ENCODE data around the gene KCNG4. TPM values are rescaled to one million over a fixed set of nuclear protein-coding genes. Genes with fewer than 3 reads are reported as not detected.

The KCNG4 gene
- total and polyA plus RNA-seq, 7 donors: not detected

- Histone ChIP-seq H3K27ac (no peak overlapping the region), H3K4me1 (peaks cover 0 to 17% (median 15%) of the 10 kb centered on the region in 4 donors), H3K36me3 (no peaks in the 10 kb centered on the region), H3K9me3 (no peaks in the 10 kb centered on the region), H3K4me3 (no peak overlapping the region), H3K27me3 (no peaks in the 10 kb centered on the region)
- intact Hi-C loops (cut with DNase I): no loop called here
- TF ChIP-seq EP300 (IDR thresholded peaks at IDR 0.05): no peak
- no peak for TF ChIP-seq CTCF (IDR thresholded peaks at IDR 0.05)
- TF ChIP-seq POLR2A (IDR thresholded peaks at IDR 0.05): no peak
- TF ChIP-seq POLR2AphosphoS5 (IDR thresholded peaks at IDR 0.05): no peak
- WGBS, 2 donors: 89 to 91% methylated on average over 5 of the region's 5 CpGs
- no peak for DNase-seq
These were observed 7.8 kb downstream of the KCNG4 start for GRCh38 chr16:84232060-84232459.

GRCh38 chr16:84229471-84229870 is 10.3 kb downstream of the KCNG4 start:
- TF ChIP-seq CTCF (IDR thresholded peaks at IDR 0.05) (no peak), EP300 (IDR thresholded peaks at IDR 0.05) (no peak), POLR2A (IDR thresholded peaks at IDR 0.05) (no peak), POLR2AphosphoS5 (IDR thresholded peaks at IDR 0.05) (no peak)
- no peak for DNase-seq
- no peaks in the 10 kb centered on the region for H3K9me3 ChIP-seq
- peaks cover 0 to 14% (median 12%) of the 10 kb centered on the region in 4 donors for H3K4me1 ChIP-seq
- no peak overlapping the region for H3K4me3 ChIP-seq
- 91 to 92% methylated on average over 11 of the region's 11 CpGs for whole genome bisulfite sequencing, 2 donors
- no peak overlapping the region for H3K27ac ChIP-seq
- no peaks in the 10 kb centered on the region for H3K27me3 ChIP-seq
- H3K36me3 ChIP-seq: no peaks in the 10 kb centered on the region
- intact Hi-C loops (cut with DNase I): no loop called here

- H3K4me1 ChIP-seq: peaks cover 0 to 14% (median 12%) of the 10 kb centered on the region in 4 donors
- intact Hi-C loops (cut with DNase I): no loop called here
- H3K4me3 ChIP-seq: no peak overlapping the region
- WGBS, 2 donors: 50 to 71% methylated on average over 18 of the region's 18 CpGs
- no peaks in the 10 kb centered on the region for H3K36me3 ChIP-seq
- H3K27me3 ChIP-seq: no peaks in the 10 kb centered on the region
- no peaks in the 10 kb centered on the region for H3K9me3 ChIP-seq
- H3K27ac ChIP-seq: peak overlapping the region in 3 of 4 donors; percentile 10 to 57 (median 39)
- peak; percentile 83 for DNase-seq
- TF ChIP-seq POLR2AphosphoS5 (IDR thresholded peaks at IDR 0.05) (peak in 1 of 4 donors; percentile 4), CTCF (IDR thresholded peaks at IDR 0.05) (no peak)
These were observed 11.5 kb downstream of the KCNG4 start for GRCh38 chr16:84228256-84228838.

GRCh38 chr16:84227548-84227947 is 12.3 kb downstream of the KCNG4 start:
- Histone ChIP-seq H3K36me3 (no peaks in the 10 kb centered on the region), H3K27me3 (no peaks in the 10 kb centered on the region), H3K9me3 (no peaks in the 10 kb centered on the region), H3K4me3 (no peak overlapping the region), H3K4me1 (peaks cover 0 to 14% (median 12%) of the 10 kb centered on the region in 4 donors), H3K27ac (no peak overlapping the region)
- intact Hi-C loops (cut with DNase I): no loop called here
- 90% methylated on average over 6 of the region's 6 CpGs for WGBS, 2 donors
- TF ChIP-seq EP300 (IDR thresholded peaks at IDR 0.05) (no peak), POLR2A (IDR thresholded peaks at IDR 0.05) (no peak), CTCF (IDR thresholded peaks at IDR 0.05) (no peak), POLR2AphosphoS5 (IDR thresholded peaks at IDR 0.05) (no peak)
- no peak for DNase-seq

GRCh38 chr16:84226026-84226425 is 13.8 kb downstream of the KCNG4 start:
- Histone ChIP-seq H3K4me1 (peaks cover 0 to 14% (median 12%) of the 10 kb centered on the region in 4 donors), H3K9me3 (no peaks in the 10 kb centered on the region), H3K27me3 (no peaks in the 10 kb centered on the region), H3K27ac (no peak overlapping the region), H3K36me3 (no peaks in the 10 kb centered on the region), H3K4me3 (no peak overlapping the region)
- WGBS, 2 donors: 80 to 83% methylated on average over 8 of the region's 8 CpGs
- no peak for DNase-seq
- intact Hi-C loops (cut with DNase I): no loop called here
- TF ChIP-seq CTCF (IDR thresholded peaks at IDR 0.05): no peak
- no peak for TF ChIP-seq POLR2AphosphoS5 (IDR thresholded peaks at IDR 0.05)
- TF ChIP-seq POLR2A (IDR thresholded peaks at IDR 0.05): no peak
- no peak for TF ChIP-seq EP300 (IDR thresholded peaks at IDR 0.05)
